Psoas muscle (tissue), 8 donors: ENCODE measurements around the gene CCDC30. TPM values are rescaled to one million over a fixed set of nuclear protein-coding genes. Genes with fewer than 3 reads are reported as not detected.

Source experiments
- ATAC-seq, 4 donors: fragments of 200-7000 bp; cut with Tn5 transposase; one replicate each; pipeline ENCODE4 v1.9.1; 2020; ENCODE audit warnings: moderate library complexity in 3 of 4, mild to moderate bottlenecking in 2 of 4
- DNase-seq, 2 donors: peaks; one replicate each; pipeline ENCODE4 v3.0.0-alpha.2; 2020
- H3K27ac ChIP-seq: fragments of 200-600 bp; one replicate; pipeline ENCODE4 v1.8.0; 2022
- H3K27me3 ChIP-seq, 3 donors: fragments of 200-600 bp in 1 of 3; one replicate each; pipeline versions ENCODE4 v1.6.1 to v1.8.0; 2013 to 2022; ENCODE audit warnings: low read length in 2 of 3, mild to moderate bottlenecking in 2 of 3, moderate library complexity in 1 of 3; ENCODE audit not compliant: insufficient read depth in 3 of 3
- H3K36me3 ChIP-seq, 2 donors: fragments of 200-600 bp in 1 of 2; one replicate each; pipeline versions ENCODE4 v1.6.1 to v1.8.0; 2013 to 2022; ENCODE audit warnings: low read depth in 1 of 2, mild to moderate bottlenecking in 1 of 2, moderate library complexity in 1 of 2; ENCODE audit not compliant: insufficient read depth in 1 of 2
- H3K4me1 ChIP-seq: fragments of 200-600 bp; one replicate; pipeline ENCODE4 v1.8.0; 2022
- H3K4me3 ChIP-seq: fragments of 200-600 bp; one replicate; pipeline ENCODE4 v1.8.0; 2022; ENCODE audit warnings: mild to moderate bottlenecking
- H3K9me3 ChIP-seq: fragments of 200-600 bp; one replicate; pipeline ENCODE4 v1.8.0; 2022
- WGBS, 3 donors: extraction: QIAGEN DNeasy Blood & Tissue Kit; methylation state at CpG; one replicate each; pipeline versions ENCODE4 v1.1.6 to v1.1.7; 2013; 5-methylcytosine and 5-hydroxymethylcytosine counted together
- intact Hi-C, 2 donors: fragments of 100-400 bp; cut with DNase I; formaldehyde crosslinking; loops; one replicate each; pipeline versions ENCODE4 v1.11.0 to v1.14.2; 2022
- polyA plus RNA-seq, 3 donors: library from polyadenylated mRNA; stranded (reverse); fragments of 200-250 nt; gene quantifications; one replicate each; pipeline ENCODE4 v1.2.3, GENCODE V29; 2013
- total RNA-seq, 4 donors: library from RNA; stranded (reverse); fragmentation: NEBNext Ultra II Directional in 2 of 4; extraction: Animal tissue kit (Norgen Biotek cat#: 25700) in 2 of 4; gene quantifications; one replicate each; pipeline versions ENCODE4 v1.2.1 to v1.2.4, GENCODE V29; 2021 to 2023
- TF ChIP-seq, protein P1 (sequence below): fragments of 200-600 bp; IDR thresholded peaks from one replicate; pipeline ENCODE4 v1.8.0; 2022; ENCODE audit warnings: antibody characterized with exemption
- donor health status: healthy with polysubstance abuse.
- donor health status: DM: no; HTN: no; CAD: no; lungs with moderate emphysema.
- donor health status: Bipolar disorder and iron deficiency.
- donor health status: healthy.
- donor health status: DM: yes; HTN: yes; CAD: no.
- donor health status: DM: no; HTN: no; CAD: no.
- donor health status: DM: no; HTN: no; CAD: no.
- donor health status: DM: yes; HTN: yes; CAD: no.

Gene CCDC30
- total and polyA plus RNA-seq, 7 donors, result 0.39 to 1.2 (median 0.92) TPM

DNA sequence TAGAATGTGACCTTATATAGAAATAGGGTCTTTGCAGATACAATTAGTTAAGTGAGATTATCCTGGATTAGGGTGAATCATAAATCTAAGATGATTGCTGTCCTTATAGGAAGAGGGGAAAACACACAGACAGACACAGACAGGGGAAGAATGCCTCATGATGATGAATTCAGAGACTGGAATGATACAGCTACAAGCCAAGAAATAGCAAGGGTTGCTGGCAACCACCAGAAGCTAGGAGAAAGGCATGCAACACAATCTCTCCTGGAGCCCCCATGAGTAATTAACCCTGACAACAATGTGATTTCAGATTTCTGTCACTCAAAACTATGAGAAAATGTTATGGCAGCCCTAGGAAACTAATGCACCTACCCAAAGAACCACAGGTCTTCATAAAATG is 176.0 kb downstream of the CCDC30 start:
- TF ChIP-seq, protein P1, sequence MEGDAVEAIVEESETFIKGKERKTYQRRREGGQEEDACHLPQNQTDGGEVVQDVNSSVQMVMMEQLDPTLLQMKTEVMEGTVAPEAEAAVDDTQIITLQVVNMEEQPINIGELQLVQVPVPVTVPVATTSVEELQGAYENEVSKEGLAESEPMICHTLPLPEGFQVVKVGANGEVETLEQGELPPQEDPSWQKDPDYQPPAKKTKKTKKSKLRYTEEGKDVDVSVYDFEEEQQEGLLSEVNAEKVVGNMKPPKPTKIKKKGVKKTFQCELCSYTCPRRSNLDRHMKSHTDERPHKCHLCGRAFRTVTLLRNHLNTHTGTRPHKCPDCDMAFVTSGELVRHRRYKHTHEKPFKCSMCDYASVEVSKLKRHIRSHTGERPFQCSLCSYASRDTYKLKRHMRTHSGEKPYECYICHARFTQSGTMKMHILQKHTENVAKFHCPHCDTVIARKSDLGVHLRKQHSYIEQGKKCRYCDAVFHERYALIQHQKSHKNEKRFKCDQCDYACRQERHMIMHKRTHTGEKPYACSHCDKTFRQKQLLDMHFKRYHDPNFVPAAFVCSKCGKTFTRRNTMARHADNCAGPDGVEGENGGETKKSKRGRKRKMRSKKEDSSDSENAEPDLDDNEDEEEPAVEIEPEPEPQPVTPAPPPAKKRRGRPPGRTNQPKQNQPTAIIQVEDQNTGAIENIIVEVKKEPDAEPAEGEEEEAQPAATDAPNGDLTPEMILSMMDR, result no peak
- DNase-seq (no peak), ATAC-seq (no peak)
- intact Hi-C loops, result no loop called here
- Histone ChIP-seq H3K4me3 (no peak overlapping the region), H3K27ac (no peak overlapping the region), H3K4me1 (no peaks in the 10 kb centered on the region), H3K36me3 (no peaks in the 10 kb centered on the region), H3K9me3 (no peaks in the 10 kb centered on the region), H3K27me3 (no peaks in the 10 kb centered on the region)

DNA sequence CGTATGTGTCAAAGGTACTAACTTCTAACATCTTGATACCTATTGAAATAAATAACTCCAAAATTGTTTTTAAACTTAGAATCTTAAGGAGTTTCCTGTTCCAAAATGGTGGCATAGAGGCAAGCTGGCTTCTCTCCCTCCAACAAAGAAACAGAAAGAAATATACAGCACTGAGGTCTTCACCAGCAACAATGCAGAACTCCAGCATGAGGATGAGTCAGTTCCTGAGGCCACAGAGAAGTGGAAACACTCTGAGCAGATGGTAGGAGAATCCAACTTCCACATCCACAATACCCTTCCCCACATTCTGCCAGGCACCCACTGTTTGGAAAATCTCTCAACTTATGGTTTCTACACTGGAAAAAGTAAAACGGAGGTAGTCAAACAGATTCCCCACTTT is 183.0 kb downstream of the CCDC30 start:
- intact Hi-C loops, result no loop called here
- TF ChIP-seq, protein P1, result no peak
- WGBS, 3 donors, result 83 to 92% (median 85%) methylated on average over 2 of the region's 2 CpGs

DNA sequence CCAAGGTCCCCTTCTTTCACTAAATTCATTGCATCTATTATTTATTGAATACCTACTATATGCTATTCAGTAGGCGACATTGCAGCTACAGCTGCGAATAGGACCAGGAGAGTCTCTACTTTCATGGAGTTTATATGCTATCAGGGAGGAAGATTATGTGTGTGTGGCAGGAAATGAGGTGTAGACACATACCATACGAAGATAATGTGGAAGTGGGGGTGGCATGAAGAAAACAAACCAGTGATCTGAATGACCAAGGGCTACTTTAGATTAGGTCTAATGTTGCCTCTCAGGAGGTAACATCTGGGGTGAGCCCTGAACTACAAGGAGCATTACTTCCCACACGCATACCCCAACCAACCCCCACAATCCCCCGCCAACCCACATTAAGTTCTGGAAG is 194.1 kb downstream of the CCDC30 start:
- H3K9me3 ChIP-seq, result no peaks in the 10 kb centered on the region
- no peaks in the 10 kb centered on the region for H3K27me3 ChIP-seq
- H3K36me3 ChIP-seq, result peaks cover 0 to 29% of the 10 kb centered on the region in 2 donors
- peak overlapping the region; percentile 85 for H3K27ac ChIP-seq
- peaks cover 6% of the 10 kb centered on the region for H3K4me1 ChIP-seq
- ATAC-seq (no peak), DNase-seq (no peak)
- peak overlapping the region; percentile 86 for H3K4me3 ChIP-seq
- TF ChIP-seq, protein P1, result no peak
- WGBS, 3 donors, result 88 to 93% (median 89%) methylated on average over 5 of the region's 5 CpGs
- intact Hi-C loops, result loop anchor here in 1 of 2 donors (10.0 kb wide), 1 partner anchor 312 kb away; no protein-coding TSS in a partner anchor

More for the DNA sequence above, 183.0 kb downstream of the CCDC30 start:
- ATAC-seq (no peak), DNase-seq (no peak)
- Histone ChIP-seq H3K27ac (no peak overlapping the region), H3K36me3 (peaks cover 0 to 18% of the 10 kb centered on the region in 2 donors), H3K27me3 (no peaks in the 10 kb centered on the region), H3K4me1 (no peaks in the 10 kb centered on the region), H3K4me3 (no peak overlapping the region), H3K9me3 (no peaks in the 10 kb centered on the region)

DNA sequence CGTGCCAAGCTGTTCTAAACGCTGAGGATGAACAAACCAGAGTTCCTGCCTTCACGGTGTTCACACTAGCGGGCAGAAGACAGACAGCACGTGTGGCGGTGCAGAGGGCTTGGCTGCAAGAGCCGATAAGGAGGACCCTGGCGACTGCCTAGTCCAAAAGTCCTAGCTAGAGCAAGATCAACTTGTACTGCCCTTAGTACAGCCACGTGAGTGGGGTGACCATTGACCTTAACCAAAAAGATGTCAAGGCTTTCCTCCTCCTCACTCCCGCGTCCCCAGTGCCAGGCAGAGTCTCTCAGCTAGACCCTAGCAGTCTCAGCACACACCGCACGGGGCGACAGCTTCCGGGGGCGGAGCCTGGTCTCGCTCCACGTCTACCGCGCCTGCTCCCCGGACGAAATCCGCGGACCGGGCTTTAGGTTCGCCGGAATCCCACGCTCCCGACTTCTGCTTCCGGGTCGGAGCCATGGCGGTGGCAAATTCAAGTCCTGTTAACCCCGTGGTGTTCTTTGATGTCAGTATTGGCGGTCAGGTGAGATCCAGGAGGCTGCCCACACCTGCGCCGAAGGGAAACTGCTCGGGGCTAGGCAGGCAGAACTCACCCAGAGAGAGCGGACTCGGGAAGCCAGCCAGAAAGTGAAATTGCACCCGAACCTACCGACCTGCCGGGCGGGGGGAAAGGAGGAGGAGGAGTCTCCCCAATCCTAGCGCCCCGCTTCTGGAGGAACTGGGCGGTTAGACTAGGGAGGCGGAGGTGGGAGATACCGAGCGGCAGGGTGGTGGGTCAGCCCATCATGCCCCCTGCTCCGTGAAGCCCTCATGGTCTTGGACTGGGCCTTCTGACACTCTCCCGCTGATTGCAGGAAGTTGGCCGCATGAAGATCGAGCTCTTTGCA is 195.1 kb downstream of the CCDC30 start, which contains the start of gene PPIH:
PPIH (plus strand) TSS at position 443 of the 896 bp plus-strand sequence; CDS start at position 467, 24 bp downstream.
- TF ChIP-seq, protein P1, result peak; percentile 44
- Histone ChIP-seq H3K9me3 (no peaks in the 10 kb centered on the region), H3K4me1 (peaks cover 6% of the 10 kb centered on the region), H3K4me3 (peak within 1 kb of the TSS; percentile 86), H3K27ac (peak within 1 kb of the TSS; percentile 85), H3K27me3 (no peaks in the 10 kb centered on the region), H3K36me3 (peaks cover 0 to 39% of the 10 kb centered on the region in 2 donors)
- peak; percentile 100 for ATAC-seq
- DNase-seq, result peak; percentile 95 to 98
- 0% methylated on average over 52 to 53 of the region's 53 CpGs for WGBS, 3 donors
- intact Hi-C loops, result loop anchor here in 1 of 2 donors (1.0 to 10.0 kb wide), 2 partner anchors 24 to 313 kb away; partner anchors contain the start of gene YBX1
